ENCODE data around the gene KLHL18. TPM values are rescaled to one million over a fixed set of nuclear protein-coding genes. Genes with fewer than 3 reads are reported as not detected.
A peak's percentile ranks its signal among the peaks of the same experiment; 100 is the strongest.

The KLHL18 gene
- polyA plus RNA-seq, 1 experiment = 25.5 TPM

GRCh38 chr3:47374587-47374986, 91.8 kb downstream of the KLHL18 start:
- H3K27me3 ChIP-seq (ENCODE audit: control insufficient read depth, insufficient read depth, low read length) = no peaks in the 10 kb centered on the region; the same call in 1 of the 2 replicates
- ChIA-PET POLR2A (no interaction called here), CTCF (no interaction called here)
- TF ChIP-seq, protein P1, sequence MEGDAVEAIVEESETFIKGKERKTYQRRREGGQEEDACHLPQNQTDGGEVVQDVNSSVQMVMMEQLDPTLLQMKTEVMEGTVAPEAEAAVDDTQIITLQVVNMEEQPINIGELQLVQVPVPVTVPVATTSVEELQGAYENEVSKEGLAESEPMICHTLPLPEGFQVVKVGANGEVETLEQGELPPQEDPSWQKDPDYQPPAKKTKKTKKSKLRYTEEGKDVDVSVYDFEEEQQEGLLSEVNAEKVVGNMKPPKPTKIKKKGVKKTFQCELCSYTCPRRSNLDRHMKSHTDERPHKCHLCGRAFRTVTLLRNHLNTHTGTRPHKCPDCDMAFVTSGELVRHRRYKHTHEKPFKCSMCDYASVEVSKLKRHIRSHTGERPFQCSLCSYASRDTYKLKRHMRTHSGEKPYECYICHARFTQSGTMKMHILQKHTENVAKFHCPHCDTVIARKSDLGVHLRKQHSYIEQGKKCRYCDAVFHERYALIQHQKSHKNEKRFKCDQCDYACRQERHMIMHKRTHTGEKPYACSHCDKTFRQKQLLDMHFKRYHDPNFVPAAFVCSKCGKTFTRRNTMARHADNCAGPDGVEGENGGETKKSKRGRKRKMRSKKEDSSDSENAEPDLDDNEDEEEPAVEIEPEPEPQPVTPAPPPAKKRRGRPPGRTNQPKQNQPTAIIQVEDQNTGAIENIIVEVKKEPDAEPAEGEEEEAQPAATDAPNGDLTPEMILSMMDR (IDR thresholded peaks at IDR 0.05; ENCODE audit: insufficient read depth, low read depth, low read length) = no peak
- no peak overlapping the region for H3K4me3 ChIP-seq (ENCODE audit: low read depth, low read length)
- no peak for DNase-seq (ENCODE audit: low read depth)
- no peaks in the 10 kb centered on the region for H3K36me3 ChIP-seq (ENCODE audit: control insufficient read depth, insufficient read depth, low read length)

DNA sequence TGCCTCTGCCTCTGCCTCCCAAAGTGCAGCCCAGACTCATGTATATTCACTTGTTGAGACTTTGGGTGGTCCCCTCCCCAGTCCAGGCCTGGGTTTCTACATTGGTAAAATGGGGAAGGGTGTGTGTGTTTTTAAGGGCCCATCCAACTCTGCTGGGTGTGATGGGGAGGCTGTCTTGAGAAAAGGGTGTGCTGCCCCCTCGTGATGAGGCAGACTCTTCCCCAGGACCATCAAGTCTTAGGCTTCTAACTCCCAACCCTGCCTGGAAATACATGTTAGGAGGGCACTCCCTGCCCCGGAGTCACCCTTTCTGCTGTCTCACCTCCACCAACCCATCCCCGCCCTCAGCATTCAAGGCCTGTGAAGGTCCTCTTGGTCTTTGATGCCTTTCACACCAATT, 93.6 kb downstream of the KLHL18 start:
- CTCF ChIA-PET = no interaction called here
- POLR2A ChIA-PET = no interaction called here

GRCh38 chr3:47377186-47377585, 94.4 kb downstream of the KLHL18 start:
- no peaks in the 10 kb centered on the region for H3K36me3 ChIP-seq (ENCODE audit: control insufficient read depth, insufficient read depth, low read length)
- H3K27me3 ChIP-seq (ENCODE audit: control insufficient read depth, insufficient read depth, low read length) = no peaks in the 10 kb centered on the region; the same call in 1 of the 2 replicates
- CTCF ChIA-PET = no interaction called here
- POLR2A ChIA-PET = no interaction called here
- no peak for DNase-seq (ENCODE audit: low read depth)
- H3K4me3 ChIP-seq (ENCODE audit: low read depth, low read length) = no peak overlapping the region
- TF ChIP-seq, protein P1 (IDR thresholded peaks at IDR 0.05; ENCODE audit: insufficient read depth, low read depth, low read length) = no peak

More for the DNA sequence above, 93.6 kb downstream of the KLHL18 start:
- DNase-seq (ENCODE audit: low read depth) = no peak
- Histone ChIP-seq H3K27me3 (ENCODE audit: control insufficient read depth, insufficient read depth, low read length) (no peaks in the 10 kb centered on the region; the same call in 1 of the 2 replicates), H3K4me3 (ENCODE audit: low read depth, low read length) (no peak overlapping the region), H3K36me3 (ENCODE audit: control insufficient read depth, insufficient read depth, low read length) (no peaks in the 10 kb centered on the region)
- TF ChIP-seq, protein P1 (IDR thresholded peaks at IDR 0.05; ENCODE audit: insufficient read depth, low read depth, low read length) = no peak

DNA sequence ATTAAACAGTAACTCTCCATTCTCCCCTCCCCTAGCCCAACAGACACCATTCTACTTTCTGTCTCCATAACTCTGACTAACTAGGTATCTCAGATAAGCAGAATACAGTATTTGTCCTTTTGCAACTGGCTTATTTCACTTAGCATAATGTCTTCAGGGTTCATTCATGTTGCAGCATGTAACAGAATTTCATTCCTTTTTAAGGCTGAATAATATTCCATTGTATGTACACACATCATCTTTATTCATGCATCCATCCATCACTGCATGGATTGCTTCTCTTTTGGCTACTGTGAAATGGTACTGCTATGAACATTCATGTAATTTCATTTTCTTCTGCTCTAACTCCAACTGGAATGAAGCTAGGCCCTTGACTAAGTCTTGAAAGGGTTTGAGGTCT, 96.1 kb downstream of the KLHL18 start:
- POLR2A ChIA-PET = interaction anchor here (0.7 kb wide), 1 partner anchor 1284 kb away, joined by 4 read pairs; no protein-coding TSS in a partner anchor
- no peak overlapping the region for H3K4me3 ChIP-seq (ENCODE audit: low read depth, low read length)
- H3K27me3 ChIP-seq (ENCODE audit: control insufficient read depth, insufficient read depth, low read length) = no peaks in the 10 kb centered on the region
- H3K36me3 ChIP-seq (ENCODE audit: control insufficient read depth, insufficient read depth, low read length) = no peaks in the 10 kb centered on the region
- CTCF ChIA-PET = interaction anchor here (0.8 kb wide), 1 partner anchor 10 kb away, joined by 3 read pairs; no protein-coding TSS in a partner anchor
- no peak for DNase-seq (ENCODE audit: low read depth)
- TF ChIP-seq, protein P1 (IDR thresholded peaks at IDR 0.05; ENCODE audit: insufficient read depth, low read depth, low read length) = no peak

- TF ChIP-seq, protein P1 (IDR thresholded peaks at IDR 0.05; ENCODE audit: insufficient read depth, low read depth, low read length) = no peak
Observed at GRCh38 chr3:47379411-47379899, 96.7 kb downstream of the KLHL18 start.

More at GRCh38 chr3:47379411-47379899, 96.7 kb downstream of the KLHL18 start:
- H3K27me3 ChIP-seq (ENCODE audit: control insufficient read depth, insufficient read depth, low read length) = no peaks in the 10 kb centered on the region
- DNase-seq (ENCODE audit: low read depth) = no peak
- H3K4me3 ChIP-seq (ENCODE audit: low read depth, low read length) = peak overlapping the region; percentile 86
- POLR2A ChIA-PET = interaction anchor here (0.7 kb wide), 1 partner anchor 1284 kb away, joined by 4 read pairs; no protein-coding TSS in a partner anchor
- no peaks in the 10 kb centered on the region for H3K36me3 ChIP-seq (ENCODE audit: control insufficient read depth, insufficient read depth, low read length)
- CTCF ChIA-PET = interaction anchor here (0.6 to 0.8 kb wide), 2 partner anchors 10 to 38 kb away, joined by 3 to 5 read pairs; no protein-coding TSS in a partner anchor

Data from BJ (cell line).